GM21515 (cell line): ENCODE measurements around the gene POM121L2.
"Not testable (repeated sequence)": the region's sequence is repeated elsewhere in the genome, so short reads cannot be mapped to it uniquely, and the experiment has no call there.

Experiments
- ATAC-seq: cut with Tn5 transposase; IDR thresholded peaks from one replicate; pipeline ENCODE4 v1.9.1; 2021; ENCODE audit not compliant: unreplicated experiment

The POM121L2 gene

DNA sequence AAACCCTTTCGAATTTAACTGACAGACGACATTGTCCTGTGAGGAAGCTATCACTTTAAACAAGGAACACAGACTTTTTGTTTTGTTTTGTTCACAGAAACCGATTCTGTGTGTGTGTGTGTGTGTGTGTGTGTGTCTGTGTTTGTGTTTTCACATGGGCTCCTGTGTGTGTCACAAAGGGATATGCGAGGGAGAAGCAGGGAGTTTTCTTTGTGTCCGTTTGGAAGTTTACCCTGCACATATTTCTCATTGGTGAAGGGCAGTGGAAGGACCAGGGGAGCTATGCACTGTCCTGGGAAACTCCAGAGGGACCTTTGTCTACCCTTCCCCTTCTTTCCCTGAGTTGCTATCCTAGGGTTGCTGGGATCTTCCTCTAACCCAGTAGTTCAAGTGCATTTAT, 17.7 kb downstream of the POM121L2 start:
- ATAC-seq = no peak

DNA sequence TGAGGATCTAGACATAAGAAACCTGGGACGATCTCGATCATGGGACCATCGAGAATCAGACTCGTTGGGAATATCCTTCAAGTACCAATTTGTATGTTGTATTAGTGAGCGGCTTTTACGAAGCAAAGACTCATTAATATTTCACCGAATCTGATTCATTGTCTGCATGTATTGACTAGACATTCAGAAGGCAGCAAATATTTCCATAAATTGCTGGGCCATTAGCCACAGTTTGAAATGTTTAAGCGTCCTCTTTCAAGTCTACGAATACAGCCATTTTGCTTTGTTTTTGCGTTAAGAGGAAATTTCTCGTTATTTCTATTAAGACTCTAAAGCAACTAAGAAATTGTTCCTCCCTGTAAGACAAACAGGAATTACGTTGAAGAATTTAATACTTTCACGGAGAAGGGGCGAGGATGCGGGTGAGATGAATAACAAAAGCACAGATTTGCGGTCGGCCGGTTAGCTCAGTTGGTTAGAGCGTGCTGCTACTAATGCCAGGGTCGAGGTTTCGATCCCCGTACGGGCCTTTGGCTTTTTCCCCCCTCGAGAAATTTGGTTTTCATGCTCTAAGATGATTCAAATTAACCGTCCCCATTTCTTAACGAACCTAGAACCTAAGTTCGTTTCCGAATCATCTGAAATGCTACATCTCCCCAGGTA, 18.5 kb downstream of the POM121L2 start:
- no peak for ATAC-seq

DNA sequence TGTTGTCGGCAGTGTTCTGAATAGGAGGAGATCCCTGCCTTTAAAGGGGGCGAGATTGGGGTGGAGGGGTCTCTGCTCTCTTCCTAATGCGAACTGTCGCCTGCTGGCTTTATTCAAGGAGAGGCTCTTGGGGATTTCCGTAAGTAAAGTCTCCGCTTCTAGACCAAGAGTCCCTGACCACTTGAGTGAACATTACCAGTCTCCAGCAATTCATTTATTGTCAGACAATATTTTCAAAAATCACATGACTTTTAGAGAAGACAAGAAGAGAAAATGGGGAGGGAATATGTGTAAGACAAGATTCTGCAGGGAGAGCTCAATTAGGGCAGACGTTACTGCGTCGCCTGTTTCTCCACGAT, 21.2 kb downstream of the POM121L2 start:
- ATAC-seq = no peak

GRCh38 chr6:27290065-27290849, 21.8 kb downstream of the POM121L2 start:
- no peak for ATAC-seq

GRCh38 chr6:27288136-27289044, 23.7 kb downstream of the POM121L2 start:
- ATAC-seq = no peak

- ATAC-seq = no peak
Measured at GRCh38 chr6:27287751-27288135, 24.3 kb downstream of the POM121L2 start.

DNA sequence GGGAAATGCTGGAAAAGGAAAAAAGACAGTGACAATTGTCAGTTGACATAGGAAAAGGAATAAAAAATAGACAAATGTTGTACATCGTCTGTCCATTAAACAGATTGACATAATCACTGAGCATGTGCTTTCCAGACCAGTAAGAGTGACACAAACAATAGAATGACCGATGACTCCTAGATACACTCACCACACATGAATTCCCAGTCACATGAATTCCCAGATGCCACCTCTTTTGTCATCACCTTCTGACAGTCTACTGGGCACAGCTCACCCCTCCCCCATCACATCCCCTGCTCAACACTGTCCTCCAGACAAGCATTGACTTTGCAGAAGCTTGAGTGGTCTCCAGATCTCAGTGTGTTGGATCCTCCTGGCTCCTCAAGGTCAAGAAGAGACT, 25.9 kb downstream of the POM121L2 start:
- no peak for ATAC-seq

DNA sequence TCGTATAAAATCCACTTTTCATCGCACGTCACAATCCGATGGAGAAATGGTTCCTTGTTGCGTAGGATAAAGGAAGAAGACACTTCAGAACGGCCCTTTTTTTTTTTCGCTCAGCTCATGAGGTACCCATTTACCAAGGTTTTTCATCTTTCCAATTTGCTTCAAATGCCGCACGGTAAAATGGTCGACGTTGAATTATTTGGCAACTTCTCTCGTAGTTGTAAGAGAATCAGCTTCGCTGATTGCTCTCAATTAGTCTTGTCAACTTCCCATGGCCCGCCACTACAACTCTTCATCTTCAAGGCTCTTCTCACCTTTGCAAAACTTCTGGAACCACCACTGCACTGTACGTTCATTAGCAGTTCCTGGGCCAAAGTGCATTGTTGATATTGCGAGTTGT, 28.8 kb downstream of the POM121L2 start:
- no peak for ATAC-seq

GRCh38 chr6:27281569-27281968, 30.5 kb downstream of the POM121L2 start:
- no peak for ATAC-seq

- ATAC-seq = no peak
Measured at GRCh38 chr6:27281105-27281539, 31.0 kb downstream of the POM121L2 start.

DNA sequence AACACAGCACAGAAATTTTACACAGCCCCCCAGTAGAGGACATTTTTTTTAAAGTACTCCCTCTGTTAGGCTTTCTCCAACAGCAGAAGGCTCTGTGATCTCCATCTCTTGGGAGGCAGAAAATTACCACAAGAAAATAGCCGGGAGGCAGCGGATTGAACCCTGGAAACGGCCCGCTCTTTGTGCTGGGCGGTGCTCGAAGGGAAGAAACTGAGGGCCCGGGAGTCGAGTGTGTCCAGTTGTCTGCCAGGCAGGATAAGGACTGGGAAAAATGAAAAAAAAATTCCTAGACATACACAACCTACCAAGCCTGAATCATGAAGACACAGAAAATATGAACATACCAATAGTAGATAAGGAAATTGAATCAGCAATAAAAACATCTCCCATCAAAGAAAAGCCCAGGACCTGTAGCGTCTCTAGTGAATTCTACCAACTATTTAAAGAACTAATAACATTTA, 31.5 kb downstream of the POM121L2 start:
- no peak for ATAC-seq

DNA sequence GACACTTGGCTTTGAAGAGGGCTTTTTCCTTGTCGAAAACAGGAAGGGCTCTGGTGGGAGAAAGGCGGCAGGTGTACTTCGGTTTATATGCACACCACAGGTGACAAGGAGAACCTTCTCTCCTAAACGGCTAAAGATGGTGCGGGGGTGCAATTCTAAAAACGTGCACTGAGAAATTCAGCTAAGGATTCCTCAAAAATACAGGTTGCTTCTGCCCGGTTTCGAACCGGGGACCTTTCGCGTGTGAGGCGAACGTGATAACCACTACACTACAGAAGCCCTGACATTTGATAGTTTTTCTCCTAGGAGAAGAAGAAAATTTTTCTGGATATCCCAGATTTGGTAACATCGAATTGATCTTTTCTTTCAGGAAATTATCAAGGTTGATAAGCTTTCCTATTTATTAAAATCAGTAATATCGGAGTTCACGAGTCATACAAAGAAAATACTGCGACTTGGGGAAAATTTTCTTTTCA, 32.0 kb downstream of the POM121L2 start:
- ATAC-seq = no peak

DNA sequence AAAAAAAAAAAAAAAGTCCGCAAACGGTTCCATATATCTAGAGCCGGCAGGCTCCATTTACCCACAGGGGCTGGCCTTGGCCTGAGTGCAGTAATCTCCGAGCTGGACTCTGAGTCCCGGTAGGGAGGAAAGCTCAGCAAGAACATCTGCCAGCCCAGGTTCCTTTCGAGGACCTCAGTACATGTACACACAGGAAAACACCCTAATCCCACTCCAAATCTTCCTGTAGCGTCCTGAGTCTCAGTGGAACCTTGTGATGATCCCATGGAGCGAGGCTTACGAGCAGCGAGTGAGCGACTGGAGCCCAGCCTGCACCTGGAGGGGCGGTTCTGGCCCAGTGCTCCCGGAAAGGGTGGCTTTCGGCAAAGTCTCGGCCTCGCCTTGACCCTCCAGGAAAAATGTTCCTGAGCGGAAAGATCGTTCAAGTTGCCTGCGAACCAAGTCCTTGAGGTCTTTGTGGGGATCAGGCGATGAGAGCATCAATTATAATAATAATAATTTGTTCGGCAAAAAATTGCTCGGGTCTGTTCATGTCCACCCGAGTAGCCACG, 32.5 kb downstream of the POM121L2 start:
- ATAC-seq = no peak

DNA sequence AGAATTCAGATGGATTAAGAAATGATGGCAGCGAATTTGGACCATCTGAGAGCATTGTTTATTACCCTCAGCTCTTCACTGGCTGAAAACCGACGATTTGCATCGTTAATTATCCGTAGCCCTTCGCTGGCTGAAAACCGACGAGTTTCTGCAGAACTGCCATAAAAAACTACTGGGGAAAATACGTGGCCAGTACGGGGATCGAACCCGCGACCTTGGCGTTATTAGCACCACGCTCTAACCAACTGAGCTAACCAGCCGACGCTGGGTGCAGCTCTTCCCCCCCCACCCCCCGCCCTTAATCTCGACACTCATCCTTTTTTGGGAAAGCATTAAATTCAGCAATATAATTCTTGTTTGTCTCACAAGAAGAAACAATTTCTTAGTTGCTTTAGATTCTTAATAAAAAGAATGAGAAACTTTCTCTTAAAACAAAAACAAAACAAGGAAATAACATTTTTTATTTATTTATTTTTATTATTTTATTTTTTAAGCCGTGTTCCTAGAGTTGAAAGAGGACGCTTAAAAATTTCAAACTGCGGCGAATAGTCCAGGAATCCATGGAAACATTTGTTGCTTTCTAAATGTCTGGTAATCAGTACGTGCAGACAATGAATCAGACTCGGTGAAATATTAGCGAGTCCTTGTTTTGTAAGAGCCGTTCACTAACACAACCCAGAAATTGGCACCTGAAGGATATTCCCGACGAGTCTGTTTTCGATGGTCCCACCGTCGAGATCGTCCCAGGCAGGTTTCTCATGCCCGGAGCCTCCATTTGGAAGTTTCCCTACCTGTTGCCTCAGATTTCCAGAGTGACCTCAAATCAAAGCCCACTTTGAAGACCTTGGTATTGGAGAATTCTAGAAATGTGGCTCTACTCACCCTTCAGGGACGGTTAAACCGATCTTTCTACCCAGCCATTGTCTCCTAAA, 36.8 kb downstream of the POM121L2 start:
- ATAC-seq = no peak

DNA sequence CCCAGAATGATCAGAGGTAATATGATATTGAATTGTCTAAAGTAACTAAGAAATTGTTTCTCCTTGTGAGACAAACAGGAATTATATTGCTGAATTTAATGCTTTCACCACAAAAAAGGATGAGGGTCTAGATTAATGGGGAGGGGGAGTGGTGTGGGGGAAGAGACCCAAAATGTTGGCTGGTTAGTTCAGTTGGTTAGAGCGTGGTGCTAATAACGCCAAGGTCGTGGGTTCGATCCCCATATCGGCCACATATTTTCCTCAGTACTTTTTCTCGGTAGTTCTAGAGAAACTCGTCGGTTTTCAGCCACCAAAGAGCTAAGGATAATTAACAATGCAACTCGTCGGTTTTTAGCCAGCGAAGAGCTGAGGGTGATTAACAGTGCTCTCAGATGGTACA, 38.3 kb downstream of the POM121L2 start:
- ATAC-seq = no peak

GRCh38 chr6:27268803-27269202, 43.3 kb downstream of the POM121L2 start:
- no peak for ATAC-seq

DNA sequence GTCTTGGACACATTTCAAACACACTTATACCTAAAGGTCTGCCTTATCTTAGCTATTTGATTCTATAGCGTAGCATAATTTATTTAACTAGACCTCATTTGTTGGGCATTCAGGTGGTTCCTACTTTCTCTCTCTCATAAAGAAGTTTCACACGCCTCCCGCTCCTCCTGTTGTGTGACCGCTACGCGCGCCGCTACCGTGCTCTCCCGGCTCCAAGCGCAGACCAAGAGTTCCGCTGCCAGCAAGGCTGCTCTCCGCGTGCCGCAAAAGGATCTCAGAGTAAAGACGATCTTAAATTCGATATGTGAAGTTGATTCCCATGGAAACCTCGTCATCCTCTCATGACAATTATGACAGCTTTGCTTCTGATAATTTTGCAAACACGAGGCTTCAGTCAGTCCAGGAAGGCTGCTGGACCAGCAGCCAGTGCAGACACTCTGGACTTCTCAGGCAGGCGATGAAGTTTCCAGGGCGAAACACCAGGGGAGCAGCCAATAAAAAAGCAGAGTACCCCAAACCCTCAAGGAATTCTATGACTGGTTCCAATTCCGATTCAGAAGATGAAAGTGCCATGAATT, 44.1 kb downstream of the POM121L2 start:
- no peak for ATAC-seq

DNA sequence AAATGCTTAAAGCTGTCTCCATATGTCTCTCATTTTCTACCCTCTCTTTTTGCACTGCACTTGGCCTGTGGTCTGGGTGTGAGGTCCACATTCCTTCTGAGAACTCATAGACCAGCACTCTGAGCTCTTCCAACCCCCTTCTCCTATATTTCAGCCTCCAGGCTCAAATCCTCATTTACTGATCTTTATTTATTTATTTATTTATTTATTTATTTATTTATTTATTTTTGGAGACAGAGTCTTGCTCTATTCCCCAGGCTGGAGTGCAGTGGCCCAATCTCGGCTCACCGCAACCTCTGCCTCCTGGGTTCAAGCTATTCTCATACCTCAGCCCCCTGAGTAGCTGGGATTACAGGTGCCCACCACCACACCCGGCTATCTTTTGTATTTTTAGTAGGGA, 45.1 kb downstream of the POM121L2 start:
- ATAC-seq = not testable (repeated sequence)

DNA sequence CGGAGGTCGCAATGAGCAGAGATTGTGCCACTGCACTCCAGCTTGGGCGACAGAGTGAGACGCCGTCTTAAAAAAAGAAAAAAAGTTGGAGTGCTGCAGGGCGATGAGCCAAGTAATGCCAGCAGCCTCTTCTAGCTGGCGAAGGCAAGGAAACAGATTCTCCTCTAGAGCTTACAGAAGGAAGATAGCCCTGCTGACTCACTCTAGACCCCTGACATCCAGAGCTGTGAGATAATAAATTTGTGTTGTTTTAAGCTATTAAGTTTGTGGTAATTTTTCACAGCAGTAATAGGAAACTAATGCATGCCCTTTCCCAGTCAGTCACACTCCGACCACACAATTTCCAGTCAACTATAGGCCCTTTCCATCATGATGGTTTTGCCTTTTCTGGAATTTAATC, 48.2 kb downstream of the POM121L2 start:
- no peak for ATAC-seq
